SKM-1 treated with dmso at 0.1 percent for 144 hours (cell line): ENCODE measurements around the gene MOSPD3.

ENCODE experiments used
- DNase-seq: peaks from one replicate; lab custom pipeline; 2025; ENCODE audit not compliant: unreplicated experiment; lab: John Stamatoyannopoulos, UW

The MOSPD3 gene

GRCh38 chr7:100575206-100575631 lies 37.1 kb upstream of the MOSPD3 start:
- DNase-seq, result no peak

GRCh38 chr7:100575746-100576383 lies 36.5 kb upstream of the MOSPD3 start:
- DNase-seq, result no peak

GRCh38 chr7:100576384-100576993 lies 35.9 kb upstream of the MOSPD3 start:
- no peak for DNase-seq

- no peak for DNase-seq
Observed at GRCh38 chr7:100577103-100577502, 35.2 kb upstream of the MOSPD3 start.

- DNase-seq, result no peak
Observed at GRCh38 chr7:100577507-100577906, 34.8 kb upstream of the MOSPD3 start.

GRCh38 chr7:100578246-100579183 lies 33.8 kb upstream of the MOSPD3 start:
- DNase-seq, result no peak

- no peak for DNase-seq
Observed at GRCh38 chr7:100580466-100581283, 31.7 kb upstream of the MOSPD3 start.

- DNase-seq, result no peak
Observed at GRCh38 chr7:100582041-100582579, 30.2 kb upstream of the MOSPD3 start.

GRCh38 chr7:100582650-100583049 lies 29.7 kb upstream of the MOSPD3 start:
- no peak for DNase-seq

GRCh38 chr7:100583132-100584053 lies 28.9 kb upstream of the MOSPD3 start:
- DNase-seq, result peak; percentile 95

- DNase-seq, result peak; percentile 87
Observed at GRCh38 chr7:100584054-100584682, 28.2 kb upstream of the MOSPD3 start.

GRCh38 chr7:100584683-100585510 lies 27.4 kb upstream of the MOSPD3 start:
- no peak for DNase-seq

- DNase-seq, result peak; percentile 10
Observed at GRCh38 chr7:100585511-100586265, 26.7 kb upstream of the MOSPD3 start, which contains the start of gene LRCH4. LRCH4 (minus strand) TSS chr7:100586129; CDS start chr7:100586100, 29 bp downstream.

- peak; percentile 99 for DNase-seq
Observed at GRCh38 chr7:100586266-100587025, 25.9 kb upstream of the MOSPD3 start, which contains the start of gene FBXO24. FBXO24 (plus strand) TSS chr7:100586328; CDS start chr7:100586626, 298 bp downstream.

GRCh38 chr7:100588438-100588837 lies 23.9 kb upstream of the MOSPD3 start:
- peak; percentile 10 for DNase-seq

GRCh38 chr7:100589341-100589947 lies 22.9 kb upstream of the MOSPD3 start:
- DNase-seq, result no peak
